ENCODE measurements around the gene NVL.
"Not testable (repeated sequence)": the region's sequence is repeated elsewhere in the genome, so short reads cannot be mapped to it uniquely, and the experiment has no call there.

NVL gene

DNA sequence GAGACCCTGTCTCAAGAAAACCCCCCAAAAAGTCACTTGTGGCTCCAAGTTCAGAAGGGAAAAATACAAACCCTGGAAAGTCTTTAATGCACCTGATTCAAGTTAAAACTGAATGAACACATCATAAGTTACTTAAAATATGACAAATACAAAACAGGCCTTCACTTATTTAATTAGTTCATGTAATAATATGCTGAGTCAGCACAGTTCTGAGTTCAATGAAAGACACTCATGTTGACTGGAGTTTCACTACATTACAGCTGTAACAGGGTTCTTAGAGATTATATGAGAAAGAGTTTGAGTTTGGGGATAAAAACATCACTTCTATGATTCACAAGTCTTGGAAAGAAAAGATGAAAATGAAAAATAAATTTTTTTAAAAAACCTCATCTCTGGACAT lies 96.0 kb downstream of the NVL start:
- DNase-seq (ENCODE audit: low read depth) = no peak

DNA sequence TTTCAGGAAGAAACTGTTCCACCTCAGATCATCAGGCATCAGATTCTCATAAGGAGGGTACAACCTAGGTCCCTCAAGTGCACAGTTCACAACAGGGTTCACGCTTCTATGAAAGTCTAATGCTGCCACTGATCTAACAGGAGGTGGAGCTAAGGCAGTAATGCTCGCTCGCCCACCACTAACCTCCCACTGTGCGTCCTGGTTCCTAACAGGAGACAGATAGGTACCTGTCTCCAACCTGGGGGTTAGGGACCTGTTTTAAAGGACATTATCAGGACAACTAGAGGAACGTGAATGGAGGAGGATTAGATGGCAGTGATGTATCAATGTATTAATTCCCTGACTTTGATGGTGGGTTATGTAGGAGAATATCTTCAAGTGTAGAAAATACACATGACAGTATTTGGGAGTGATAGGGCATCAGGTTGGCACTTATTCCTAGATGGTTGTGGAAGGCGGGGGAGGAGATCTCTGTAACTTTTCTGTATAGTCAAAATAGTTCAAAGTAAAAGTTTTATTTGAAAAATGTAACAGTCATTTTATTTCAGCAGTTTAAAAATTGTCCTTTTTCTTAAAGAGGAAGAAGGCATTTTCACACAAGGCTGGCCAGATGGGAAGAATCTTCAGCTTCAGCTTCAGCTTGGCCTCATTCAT lies 103.0 kb downstream of the NVL start:
- DNase-seq (ENCODE audit: low read depth) = no peak

DNA sequence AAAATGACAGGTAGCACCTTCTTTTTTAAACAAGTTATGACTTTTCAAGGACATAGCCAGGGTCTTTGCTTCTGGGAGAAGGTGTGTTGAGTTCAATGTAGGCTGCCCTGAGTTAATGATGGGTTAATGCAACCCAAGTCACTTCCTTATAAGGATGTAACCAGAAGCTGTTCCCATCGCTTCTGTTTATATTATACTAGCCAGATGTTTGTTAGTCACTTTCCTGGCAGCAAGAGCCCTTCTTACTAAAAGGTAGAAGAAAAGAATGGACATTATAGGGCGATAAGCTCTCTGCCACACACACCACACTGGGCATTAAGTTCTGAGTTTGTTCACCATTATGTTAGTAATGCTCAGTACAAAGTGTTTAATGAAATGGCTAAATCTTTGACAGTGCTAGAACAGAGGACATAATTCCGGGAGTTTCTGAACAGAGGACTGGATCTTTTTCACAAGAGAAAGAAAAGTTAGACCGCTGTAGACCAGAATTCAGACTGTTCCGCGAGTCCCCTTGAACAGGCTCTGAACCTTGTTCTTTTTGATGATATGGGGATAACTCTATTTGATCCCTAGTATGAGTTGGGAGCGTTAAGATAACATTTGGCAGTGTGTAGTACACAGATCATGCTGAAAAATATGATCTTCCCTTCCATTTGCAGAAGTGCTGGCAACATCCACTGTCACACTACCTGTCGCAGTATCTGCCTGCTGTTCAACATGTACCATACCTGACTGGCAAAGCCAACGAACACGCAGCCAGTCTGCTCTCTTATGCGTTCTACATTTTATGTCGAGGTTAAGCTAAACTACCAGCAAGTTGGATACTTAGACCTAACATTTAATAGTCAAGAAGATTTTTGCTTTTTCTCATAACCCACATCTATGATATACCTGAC lies 105.9 kb downstream of the NVL start:
- peak; percentile 68 for DNase-seq (ENCODE audit: low read depth)

DNA sequence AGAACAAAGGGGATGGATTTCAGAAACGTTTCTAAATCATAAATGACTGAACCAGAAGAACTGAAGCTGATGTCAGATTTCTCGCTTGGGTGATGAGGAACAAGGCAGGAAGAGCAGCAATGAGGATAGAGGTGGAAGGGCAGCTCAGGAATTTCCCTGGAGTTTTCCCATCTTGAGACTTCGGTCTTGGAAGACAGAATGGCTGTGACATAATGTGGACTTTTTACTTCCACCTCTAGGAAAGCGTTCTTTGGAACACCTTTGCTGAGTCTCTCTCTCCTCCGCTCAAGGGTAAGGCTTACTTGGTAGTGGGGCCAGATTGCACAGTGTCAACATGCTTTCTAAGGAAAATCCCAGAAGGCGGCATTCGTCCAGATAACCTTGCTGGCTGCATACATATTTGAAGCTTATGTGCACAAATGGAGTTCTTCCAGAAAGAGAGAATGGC lies 110.3 kb downstream of the NVL start:
- no peak for DNase-seq (ENCODE audit: low read depth)

DNA sequence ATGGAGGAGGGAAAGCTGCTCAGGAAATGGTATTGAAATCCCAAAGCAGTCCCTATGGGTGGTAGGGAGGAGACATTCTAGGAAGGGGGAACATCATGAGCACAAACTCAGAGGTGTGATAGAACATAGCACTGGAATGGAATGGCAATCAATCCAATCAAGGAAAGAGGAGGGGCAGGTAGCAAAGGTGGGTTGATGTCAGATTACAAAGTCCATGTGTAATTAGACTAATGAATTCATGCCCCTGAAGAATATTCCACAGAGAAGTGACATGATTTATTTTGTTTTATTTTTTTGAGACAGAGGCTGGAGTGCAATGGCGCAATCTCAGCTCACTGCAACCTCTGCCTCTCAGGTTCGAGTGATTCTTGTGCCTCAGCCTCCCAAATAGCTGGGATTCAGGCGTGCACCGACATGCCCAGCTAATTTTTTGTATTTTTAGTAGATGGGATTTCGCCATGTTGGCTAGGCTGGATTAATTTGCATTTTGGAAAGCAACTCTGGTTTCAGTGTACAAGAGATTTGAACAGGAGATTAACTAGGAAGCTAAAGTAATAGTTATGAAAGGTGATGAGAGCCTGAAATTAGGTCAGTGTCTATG lies 110.9 kb downstream of the NVL start:
- DNase-seq (ENCODE audit: low read depth) = no peak

DNA sequence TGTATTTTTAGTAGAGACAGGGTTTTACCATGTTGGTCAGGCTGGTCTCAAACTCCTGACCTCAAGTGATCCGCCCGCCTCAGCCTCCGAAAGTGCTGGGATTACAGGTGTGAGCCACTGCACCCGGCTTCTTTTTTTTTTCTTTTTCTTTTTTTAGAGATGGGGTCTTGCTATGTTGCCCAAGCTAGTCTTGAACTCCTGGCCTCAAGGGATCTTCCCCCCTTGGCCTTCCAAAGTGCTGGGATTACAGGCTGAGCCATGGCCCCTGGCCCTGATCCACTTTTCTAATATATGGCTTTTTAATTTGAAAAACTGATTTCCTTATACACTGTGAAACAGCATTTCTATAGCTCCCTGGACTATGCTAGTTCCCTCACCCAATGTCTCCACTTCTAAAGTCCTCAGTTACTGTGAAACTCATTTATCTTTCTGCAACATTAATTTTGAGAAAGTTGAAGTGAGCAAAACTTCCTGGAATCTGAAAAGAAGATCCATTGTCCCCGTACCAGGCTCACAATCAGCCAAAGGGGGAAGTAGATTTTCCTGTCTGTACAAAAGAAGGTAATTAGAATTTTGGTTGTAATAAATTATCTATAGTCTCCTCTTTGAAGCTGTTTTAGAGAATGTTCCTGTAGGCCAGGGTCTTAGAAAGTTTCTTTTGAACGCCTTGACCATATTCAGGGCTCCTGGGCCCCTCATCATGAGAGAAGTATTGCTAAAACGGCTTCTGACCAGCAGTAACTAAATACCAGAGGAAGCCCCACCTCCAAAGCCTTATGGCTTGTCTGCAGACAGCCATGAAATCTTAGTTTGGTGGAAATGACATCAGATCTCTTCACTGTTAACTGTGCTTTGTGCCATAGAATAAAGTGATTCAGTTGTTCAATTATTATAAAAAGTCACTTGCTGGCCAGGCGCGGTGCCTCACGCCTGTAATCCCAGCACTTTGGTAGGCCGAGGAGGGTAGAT lies 112.0 kb downstream of the NVL start:
- DNase-seq (ENCODE audit: low read depth) = no peak

DNA sequence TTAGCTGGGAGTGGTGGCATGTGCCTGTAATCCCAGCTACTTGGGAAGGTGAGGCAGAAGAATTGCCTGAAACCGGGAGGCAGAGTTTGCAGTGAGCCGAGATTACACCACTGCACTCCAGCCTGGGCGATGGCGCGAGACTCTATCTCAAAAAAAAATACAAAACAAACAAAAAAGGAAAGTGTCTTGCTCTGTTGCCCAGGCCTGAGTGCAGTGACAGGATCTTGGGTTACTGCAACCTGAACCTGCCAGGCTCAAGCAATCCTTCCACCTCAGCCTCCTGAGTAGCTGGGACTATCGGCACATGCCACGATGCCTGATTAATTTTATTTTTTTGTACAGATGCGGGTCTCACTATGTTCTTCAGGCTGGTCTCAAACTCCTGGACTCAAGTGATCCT lies 113.6 kb downstream of the NVL start:
- DNase-seq (ENCODE audit: low read depth) = no peak

DNA sequence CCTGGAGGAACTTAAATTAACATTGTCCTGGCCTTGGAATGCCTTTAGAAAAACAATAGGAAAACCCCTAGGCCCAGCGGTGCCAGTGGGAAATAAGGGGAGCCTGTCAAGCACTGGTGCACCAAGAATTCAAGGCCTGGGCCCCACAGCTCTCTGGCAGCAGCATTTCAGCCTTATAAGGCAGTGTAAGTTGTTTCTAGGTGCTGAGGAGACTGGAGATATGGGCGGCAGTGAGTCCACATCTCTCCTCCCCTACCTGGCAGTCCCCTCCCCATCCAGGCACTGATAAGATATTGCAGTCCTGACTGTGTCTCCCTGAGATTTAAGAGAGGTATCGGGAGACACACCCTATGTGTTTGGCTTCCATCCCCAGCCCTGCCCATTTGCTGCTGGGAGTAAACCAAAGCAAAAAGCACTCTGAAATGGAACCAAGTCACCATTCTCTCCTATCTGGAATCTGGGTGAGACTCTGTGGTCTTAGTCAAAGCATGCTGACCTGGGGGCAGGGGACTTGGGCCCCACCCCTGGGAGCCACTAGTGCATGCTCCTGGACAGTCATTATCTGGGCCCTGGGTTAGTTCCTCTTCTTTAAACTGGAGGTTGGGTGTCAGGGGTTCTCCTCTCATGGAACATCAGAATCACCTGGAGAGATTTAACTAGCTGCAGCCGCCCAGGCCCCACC lies 116.4 kb downstream of the NVL start:
- DNase-seq (ENCODE audit: low read depth) = no peak

DNA sequence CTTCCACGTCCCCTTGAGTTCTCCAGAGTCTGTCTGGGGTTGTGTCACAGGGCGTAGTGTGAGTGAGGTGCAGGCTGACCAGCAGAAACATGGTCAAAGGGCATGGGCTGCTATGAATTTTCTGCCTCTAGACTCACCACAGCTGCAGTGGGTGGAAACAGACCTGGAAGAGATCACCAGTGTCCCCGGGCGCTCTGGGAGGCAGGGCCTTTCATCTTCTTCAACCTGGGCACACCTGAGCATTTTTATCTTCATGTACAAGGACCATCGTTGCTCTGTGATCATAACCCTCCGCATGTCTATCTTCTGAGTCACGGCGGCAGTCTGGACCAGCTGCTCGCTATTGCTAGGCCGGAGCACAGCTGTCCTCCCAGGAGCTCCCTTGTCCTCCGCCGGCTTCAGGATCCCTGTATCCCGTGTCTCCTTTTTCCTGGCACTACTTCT lies 117.3 kb downstream of the NVL start:
- no peak for DNase-seq (ENCODE audit: low read depth)

DNA sequence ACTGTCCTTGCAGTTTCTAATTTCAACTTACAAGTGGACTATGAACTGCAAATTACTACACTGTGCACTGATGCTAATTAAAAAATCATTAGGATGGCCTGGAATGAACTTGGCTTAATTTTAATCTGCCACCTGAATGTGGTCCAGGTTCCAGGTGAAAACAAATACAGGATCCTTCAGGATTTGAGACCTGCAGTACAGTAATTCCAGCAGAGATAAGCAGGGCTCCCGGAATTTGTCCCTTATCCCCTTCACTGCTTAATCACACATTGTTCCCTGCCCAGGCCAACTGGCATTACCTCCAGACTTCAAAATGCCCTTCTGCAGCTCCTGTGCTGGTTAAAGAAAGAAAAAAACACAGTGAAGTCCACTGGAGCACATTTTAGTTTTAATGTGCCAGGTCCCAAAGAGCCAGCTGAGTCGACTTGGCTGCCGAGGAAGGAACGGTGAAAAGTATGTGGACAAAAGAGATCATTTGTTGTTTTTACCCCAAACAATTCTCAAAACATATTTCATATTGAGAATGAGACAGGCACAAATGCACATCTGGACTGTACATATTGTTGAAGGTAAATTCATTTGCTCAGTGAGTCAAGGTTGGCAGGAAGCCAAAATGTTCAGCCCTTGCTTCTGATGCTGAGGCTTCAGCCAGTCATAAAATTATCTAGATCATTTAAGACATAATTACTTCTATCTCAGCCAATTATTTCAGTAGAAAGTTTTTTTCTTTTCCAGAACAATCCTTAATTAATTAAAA lies 118.6 kb downstream of the NVL start:
- peak; percentile 17 for DNase-seq (ENCODE audit: low read depth)

DNA sequence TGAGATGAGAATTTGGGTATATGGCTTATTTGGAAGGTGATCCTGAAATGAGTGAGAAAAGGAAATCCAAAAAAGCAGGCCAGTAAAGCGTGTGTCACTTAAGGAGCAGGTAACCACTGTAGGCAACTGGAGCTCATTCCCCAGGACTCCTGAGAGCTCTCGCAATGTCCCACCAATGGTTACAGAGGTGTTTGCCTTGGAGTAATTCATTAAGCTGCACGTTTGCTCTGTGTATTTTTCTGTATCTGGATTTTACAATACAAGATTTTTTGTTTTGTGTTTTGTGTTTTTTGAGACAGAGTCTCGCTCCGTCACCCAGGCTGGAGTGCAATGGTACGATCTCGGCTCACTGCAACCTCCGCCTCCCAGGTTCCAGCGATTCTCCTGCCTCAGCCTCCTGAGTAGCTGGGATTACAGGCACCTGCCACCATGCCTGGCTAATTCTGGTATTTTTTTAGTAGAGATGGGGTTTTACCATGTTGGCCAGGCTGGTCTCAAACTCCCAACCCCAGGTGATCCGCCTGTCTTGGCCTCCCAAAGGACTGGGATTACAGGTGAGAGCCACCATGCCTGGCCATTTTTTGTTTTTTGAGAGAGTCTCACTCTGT lies 123.9 kb downstream of the NVL start:
- DNase-seq (ENCODE audit: low read depth) = not testable (repeated sequence)

DNA sequence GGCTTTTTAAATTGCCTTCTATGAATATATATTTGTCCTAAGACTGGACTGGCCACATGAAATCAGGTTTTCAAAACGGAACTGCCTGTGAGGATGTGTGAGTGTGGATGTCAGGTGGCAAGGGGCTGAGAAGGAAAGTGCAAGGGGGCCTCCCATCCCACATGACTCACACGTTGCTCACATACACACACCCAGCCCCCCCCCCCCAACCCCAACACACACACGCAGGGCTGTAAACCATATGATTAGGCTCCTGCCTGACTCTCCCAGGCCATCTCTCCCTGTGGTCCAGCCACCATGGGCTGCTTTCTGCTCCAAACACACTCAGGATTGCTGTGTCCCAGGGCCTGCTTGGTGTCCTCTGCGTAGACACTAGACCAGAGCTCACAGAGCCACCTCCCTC lies 124.5 kb downstream of the NVL start:
- DNase-seq (ENCODE audit: low read depth) = peak; percentile 29

DNA sequence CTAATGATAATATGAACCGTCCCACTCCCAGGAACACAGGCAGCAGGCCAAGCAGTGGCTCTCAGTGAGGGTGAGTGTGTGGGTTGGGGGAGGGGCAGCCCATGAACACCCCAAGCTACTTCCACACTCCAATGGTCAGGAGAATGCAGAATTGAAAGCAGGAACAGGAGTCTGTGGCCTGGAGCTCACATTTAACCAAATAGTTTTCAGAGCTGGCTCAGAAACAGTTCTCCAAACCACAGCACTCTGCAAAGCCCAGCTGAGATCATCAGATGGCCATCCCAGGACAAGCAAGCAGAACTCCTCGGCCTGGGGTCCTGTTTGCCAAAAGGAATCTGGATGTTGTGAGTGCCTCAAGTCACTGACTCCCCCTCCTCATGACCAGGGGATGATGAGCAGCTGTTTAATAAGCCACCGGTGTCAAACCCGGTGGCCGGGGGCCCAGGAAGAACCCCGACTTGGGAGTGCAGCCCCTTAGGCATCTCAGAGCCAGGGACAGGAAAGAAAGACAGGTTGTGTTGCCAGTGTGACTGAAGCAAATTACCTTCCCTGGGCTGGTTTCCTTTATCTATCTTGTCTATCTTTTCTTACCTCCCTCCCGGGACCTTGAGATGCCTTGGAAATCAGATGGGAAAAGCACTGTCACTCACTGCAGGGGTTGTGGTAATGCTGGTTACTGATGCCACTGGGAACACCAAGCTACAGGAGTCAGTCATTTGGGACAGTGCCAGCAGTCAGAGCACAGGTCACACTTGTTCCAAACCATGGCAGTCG lies 126.5 kb downstream of the NVL start:
- peak; percentile 64 for DNase-seq (ENCODE audit: low read depth)

DNA sequence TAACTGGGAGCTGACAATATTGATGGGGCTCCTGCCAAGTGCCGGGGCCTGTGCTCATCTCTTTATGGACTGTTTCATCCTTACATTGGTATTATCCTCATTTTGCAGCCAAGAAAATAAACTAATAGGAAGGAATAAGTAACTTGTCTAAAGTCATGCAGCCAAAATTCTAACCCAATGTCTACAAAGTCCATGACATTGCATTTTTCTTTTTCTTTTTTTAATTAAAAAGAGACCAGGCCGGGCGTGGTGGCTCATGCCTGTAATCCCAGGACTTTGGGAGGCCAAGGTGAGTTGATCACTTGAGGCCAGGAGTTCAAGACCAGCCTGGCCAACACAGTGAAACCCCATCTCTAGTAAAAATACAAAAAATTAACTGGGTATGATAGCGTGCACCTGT lies 128.1 kb downstream of the NVL start:
- DNase-seq (ENCODE audit: low read depth) = no peak

DNA sequence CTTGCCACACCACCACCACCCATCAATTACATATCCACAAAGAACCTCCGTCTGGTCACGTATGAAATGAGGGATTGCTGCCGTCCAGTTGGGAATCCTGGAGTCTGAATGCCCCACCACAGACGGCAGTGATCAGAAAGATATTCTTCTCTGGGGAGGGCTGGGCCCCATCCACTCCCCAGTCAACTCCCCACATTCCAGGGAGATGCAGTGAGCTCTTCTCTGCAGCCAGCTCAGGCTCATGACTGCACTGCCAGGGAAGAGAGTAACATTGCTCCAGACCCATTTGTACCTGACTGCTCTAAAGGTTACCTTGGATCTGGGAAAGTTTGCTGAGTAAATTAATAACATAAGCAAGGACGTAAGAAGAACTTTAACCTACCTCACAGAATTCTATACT lies 128.6 kb downstream of the NVL start:
- no peak for DNase-seq (ENCODE audit: low read depth)

DNA sequence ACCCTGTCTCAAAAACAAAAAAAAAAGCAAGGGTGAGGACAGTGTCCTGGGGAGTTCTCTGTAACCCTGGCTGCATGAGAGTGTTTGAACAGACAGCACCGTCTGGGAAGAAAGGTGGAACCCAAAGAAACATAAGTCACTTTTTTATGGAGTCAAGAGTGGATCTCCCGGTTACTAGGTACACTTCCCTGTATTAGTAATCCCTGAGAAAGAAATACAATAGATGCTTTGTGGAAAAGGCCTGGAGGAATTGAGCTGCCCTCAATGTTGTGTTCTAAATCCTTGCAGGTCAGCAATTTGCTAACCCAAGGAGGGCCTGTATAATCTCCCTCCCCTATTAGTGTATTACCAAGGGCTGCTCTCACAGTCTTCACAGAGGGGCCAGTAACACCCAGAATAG lies 130.3 kb downstream of the NVL start:
- no peak for DNase-seq (ENCODE audit: low read depth)

DNA sequence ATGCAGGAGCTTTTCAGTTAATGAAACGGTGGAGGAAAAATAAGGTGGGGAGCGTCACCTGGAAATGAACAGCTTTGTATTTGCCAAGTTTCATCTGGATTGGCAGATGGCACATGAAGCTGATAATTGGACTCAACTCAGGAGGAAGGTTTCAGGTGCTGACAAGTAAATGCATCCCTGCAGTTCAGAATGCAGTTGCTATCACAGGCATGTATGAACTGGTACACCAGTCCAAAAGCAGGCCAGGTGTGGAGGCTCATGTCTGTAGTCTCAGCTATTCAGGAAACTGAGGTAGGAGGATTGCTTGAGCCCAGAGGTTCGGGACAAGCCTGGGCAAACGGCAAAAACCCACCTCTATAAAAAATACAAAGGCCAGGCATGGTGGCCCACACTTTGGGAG lies 131.4 kb downstream of the NVL start:
- DNase-seq (ENCODE audit: low read depth) = no peak

DNA sequence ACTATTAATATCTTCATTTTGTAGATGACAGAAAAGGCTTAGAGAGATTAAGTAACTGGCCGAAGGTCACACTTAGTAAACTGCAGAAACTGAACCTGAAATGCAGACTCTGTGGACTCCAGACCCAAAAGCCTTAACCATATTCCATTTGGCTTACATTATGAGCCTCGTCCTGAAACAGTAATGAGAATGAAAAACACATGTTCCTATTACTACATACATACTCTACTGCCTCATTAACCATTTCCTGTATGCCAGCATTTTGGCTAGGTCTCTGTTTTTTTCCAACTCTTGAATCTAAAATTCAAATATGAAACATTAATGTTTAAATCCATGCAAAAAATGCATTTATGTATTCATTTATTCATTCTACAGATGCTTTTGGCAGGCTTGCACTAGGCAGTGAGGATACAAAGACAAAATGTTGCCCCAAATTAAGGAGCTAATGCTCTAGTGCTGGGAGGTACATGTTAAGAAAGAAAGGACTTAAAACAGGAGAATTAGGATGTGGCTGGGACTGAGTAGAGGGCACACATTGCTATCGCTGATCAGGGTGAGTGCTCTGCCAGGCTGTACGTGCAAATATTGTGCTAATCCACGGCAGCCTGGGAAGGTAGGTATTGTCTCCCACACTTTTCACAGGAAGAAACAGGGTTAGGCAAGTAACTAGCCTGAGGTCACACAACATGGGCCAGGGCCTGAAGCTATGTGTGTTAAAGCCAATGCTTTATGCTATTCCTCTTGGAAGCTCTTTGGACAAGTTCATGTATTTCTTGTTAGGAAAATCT lies 133.0 kb downstream of the NVL start:
- DNase-seq (ENCODE audit: low read depth) = peak; percentile 80

All from fibroblast of gingiva (primary cell).